ENCODE measurements around the gene JMJD6. TPM values are rescaled to one million over a fixed set of nuclear protein-coding genes. Genes with fewer than 3 reads are reported as not detected.

JMJD6 gene
- total and polyA plus RNA-seq, 12 donors = 23.5 to 105 (median 41.7) TPM

DNA sequence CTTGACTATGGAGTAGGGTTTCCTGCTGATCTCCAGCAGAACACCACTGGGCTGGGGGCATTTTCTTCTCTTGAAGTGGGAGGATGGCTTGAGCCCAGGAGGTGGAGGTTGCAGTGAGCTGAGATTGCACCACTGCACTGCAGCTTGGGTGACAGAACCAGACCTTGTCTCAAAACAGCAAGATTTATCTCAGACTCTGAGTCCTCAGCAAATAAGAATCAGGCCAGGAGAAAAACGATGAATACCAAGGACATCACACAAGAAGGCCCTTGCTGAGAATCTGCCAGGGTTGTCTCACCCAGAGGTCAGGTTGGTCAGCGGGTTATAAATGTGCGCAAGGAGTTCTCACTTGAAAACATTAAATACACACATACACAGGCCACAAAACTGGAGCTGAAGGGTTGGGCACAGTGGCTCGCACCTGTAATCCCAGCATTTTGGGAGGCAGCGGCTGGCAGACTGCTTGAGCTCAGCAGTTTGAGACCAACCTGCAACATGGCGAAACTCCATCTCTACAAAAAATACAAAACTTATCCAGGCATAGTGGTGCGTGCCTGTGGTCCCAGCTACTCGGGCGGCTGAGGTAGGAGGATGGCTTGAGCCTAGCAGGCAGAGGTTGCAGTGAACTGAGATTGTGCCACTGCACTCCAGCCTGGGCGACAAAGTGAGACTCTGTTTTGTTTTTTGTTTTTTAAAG, 23.3 kb downstream of the JMJD6 start:
- 43 to 53% (median 52%) methylated on average over 8 to 10 of the region's 10 CpGs for WGBS, 4 donors
- intact Hi-C loops (cut with DNase I) = no loop called here
- Histone ChIP-seq H3K27me3 (no peaks in the 10 kb centered on the region), H3K9me3 (replicated peaks in 1 of 3) (no peaks in the 10 kb centered on the region), H3K36me3 (replicated peaks in 1 of 2) (no peaks in the 10 kb centered on the region), H3K4me1 (replicated peaks in 1 of 2) (peaks cover 61 to 83% of the 10 kb centered on the region in 2 donors), H3K4me3 (no peak overlapping the region), H3K27ac (peak overlapping the region; percentile 67 to 99 (median 92))
- DNase-seq = peak in 5 of 7 donors; percentile 58 to 82 (median 72)
- TF ChIP-seq, protein P1, sequence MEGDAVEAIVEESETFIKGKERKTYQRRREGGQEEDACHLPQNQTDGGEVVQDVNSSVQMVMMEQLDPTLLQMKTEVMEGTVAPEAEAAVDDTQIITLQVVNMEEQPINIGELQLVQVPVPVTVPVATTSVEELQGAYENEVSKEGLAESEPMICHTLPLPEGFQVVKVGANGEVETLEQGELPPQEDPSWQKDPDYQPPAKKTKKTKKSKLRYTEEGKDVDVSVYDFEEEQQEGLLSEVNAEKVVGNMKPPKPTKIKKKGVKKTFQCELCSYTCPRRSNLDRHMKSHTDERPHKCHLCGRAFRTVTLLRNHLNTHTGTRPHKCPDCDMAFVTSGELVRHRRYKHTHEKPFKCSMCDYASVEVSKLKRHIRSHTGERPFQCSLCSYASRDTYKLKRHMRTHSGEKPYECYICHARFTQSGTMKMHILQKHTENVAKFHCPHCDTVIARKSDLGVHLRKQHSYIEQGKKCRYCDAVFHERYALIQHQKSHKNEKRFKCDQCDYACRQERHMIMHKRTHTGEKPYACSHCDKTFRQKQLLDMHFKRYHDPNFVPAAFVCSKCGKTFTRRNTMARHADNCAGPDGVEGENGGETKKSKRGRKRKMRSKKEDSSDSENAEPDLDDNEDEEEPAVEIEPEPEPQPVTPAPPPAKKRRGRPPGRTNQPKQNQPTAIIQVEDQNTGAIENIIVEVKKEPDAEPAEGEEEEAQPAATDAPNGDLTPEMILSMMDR (IDR thresholded peaks at IDR 0.05) = no peak
- TF ChIP-seq POLR2A (IDR thresholded peaks at IDR 0.05) = peak in 1 of 2 donors; percentile 20

DNA sequence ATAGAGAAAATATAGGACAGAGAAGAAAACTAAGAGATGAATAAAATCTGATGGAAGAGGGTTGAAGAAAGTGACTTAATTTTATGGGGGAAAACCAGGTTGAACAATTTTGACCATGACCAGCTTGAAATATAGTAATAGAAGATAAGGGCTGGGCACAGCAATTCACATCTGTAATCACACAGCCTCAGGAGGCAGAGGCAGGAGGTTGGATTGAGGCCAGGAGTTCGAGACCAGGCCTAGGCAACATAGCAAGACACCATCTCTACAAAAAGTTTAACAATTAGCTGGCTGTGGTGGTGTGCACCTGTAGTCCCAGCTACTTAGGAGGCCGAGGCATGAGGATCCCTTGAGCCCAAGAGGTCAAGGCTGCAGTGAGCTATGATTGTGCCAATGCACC, 24.3 kb downstream of the JMJD6 start:
- WGBS, 4 donors = 33 to 47% (median 42%) methylated on average over 2 of the region's 2 CpGs
- intact Hi-C loops (cut with DNase I) = no loop called here
- H3K4me1 ChIP-seq (replicated peaks in 1 of 2) = peaks cover 65 to 83% of the 10 kb centered on the region in 2 donors
- H3K36me3 ChIP-seq (replicated peaks in 1 of 2) = no peaks in the 10 kb centered on the region
- no peak for TF ChIP-seq POLR2A (IDR thresholded peaks at IDR 0.05)
- TF ChIP-seq, protein P1 (IDR thresholded peaks at IDR 0.05) = no peak
- no peak overlapping the region for H3K4me3 ChIP-seq
- peak overlapping the region; percentile 78 to 99 (median 92) for H3K27ac ChIP-seq
- DNase-seq = no peak
- no peaks in the 10 kb centered on the region for H3K9me3 ChIP-seq (replicated peaks in 1 of 3)
- no peaks in the 10 kb centered on the region for H3K27me3 ChIP-seq

GRCh38 chr17:76701471-76701967, 24.9 kb downstream of the JMJD6 start:
- H3K36me3 ChIP-seq (replicated peaks in 1 of 2) = no peaks in the 10 kb centered on the region
- H3K27me3 ChIP-seq = no peaks in the 10 kb centered on the region
- no peak overlapping the region for H3K4me3 ChIP-seq
- peak in 1 of 7 donors; percentile 44 for DNase-seq
- peak overlapping the region; percentile 78 to 99 (median 92) for H3K27ac ChIP-seq
- no peaks in the 10 kb centered on the region for H3K9me3 ChIP-seq (replicated peaks in 1 of 3)
- 28 to 46% (median 37%) methylated on average over 11 of the region's 11 CpGs for WGBS, 4 donors
- intact Hi-C loops (cut with DNase I) = no loop called here
- H3K4me1 ChIP-seq (replicated peaks in 1 of 2) = peaks cover 70 to 83% of the 10 kb centered on the region in 2 donors
- TF ChIP-seq, protein P1 (IDR thresholded peaks at IDR 0.05) = no peak
- peak in 1 of 2 donors; percentile 10 for TF ChIP-seq POLR2A (IDR thresholded peaks at IDR 0.05)

DNA sequence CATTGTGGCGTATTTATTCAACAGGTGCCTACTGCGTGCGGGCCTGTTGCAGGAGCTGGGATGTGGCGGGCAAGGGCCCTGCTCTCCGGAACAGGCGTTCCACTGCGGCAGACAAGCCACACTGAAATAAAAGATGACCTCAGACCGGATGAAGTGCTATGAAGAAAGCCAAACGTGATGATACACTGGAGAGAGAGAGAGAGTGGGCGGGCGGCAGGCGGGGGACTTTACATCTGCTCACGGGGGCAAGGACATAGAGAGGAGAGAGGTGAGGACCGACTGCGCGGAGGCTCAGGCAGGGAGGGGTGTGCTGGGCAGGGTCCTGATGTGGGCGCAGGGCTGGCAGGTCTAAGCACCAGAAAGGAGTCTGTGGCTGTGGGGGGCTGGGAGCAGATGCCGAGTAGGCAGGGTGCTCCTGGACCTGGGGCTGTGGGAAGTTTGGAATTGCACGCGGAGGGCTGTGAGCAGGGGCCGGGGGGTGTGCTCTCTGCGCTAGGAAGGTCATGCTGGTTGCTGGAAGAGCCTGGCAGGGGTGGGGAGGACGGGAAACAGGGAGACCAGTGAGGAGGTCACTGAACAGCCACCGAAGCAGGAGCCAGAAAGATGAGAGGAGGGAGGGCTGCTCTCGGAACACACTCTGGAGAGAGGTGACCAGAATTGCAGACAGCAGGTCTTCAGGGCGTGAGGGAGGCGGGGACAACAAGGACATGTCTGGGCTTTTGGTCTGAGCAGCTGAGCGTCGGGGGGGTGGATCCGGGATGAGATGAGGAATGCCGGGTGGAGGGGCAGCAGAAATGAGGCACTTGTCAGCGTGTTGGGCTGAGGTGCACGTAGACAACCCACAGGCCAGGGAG, 25.6 kb downstream of the JMJD6 start:
- intact Hi-C loops (cut with DNase I) = no loop called here
- Histone ChIP-seq H3K27ac (peak overlapping the region; percentile 78 to 99 (median 92)), H3K4me3 (peak overlapping the region in 1 of 4 donors; percentile 37), H3K9me3 (replicated peaks in 1 of 3) (no peaks in the 10 kb centered on the region), H3K36me3 (replicated peaks in 1 of 2) (no peaks in the 10 kb centered on the region), H3K4me1 (replicated peaks in 1 of 2) (peaks cover 75 to 89% of the 10 kb centered on the region in 2 donors), H3K27me3 (no peaks in the 10 kb centered on the region)
- TF ChIP-seq POLR2A (IDR thresholded peaks at IDR 0.05) = peak; percentile 15 to 84
- TF ChIP-seq, protein P1 (IDR thresholded peaks at IDR 0.05) = no peak
- 17 to 23% (median 20%) methylated on average over 32 to 33 of the region's 33 CpGs for WGBS, 4 donors
- peak; percentile 67 to 88 (median 81) for DNase-seq

Data from adrenal gland (tissue), 12 donors.